Measurements from ENCODE around the gene SMG9.

SMG9 gene

DNA sequence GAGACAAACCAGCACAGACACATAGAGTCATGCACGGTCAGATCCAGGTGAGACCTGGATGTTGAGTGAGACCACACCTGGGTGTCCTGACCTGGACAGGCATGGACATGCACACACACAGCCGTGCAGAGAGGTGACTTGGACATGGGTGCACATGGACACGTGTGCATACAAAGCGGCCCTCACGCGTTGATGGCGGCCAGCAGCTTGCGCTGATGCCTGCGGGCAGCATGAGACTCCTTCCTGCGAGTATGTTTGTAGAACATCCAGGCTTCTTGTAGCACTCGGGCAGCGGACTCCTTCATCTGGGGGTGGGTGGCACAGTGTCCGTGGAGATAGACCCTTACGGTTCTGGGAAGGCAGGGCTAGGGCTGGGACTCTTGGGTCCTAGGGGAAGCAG, 14.5 kb upstream of the SMG9 start:
- CTCF ChIA-PET: interaction anchor here (0.5 to 17.4 kb wide), 9 partner anchors 8 to 214 kb away, joined by 3 to 213 read pairs (median 58); partner anchors contain the start of genes KCNN4 and SMG9
- peaks cover 8% of the 10 kb centered on the region for H3K4me1 ChIP-seq (ENCODE audit: control insufficient read depth, insufficient read depth, low read length)
- POLR2A ChIA-PET: interaction anchor here (1.2 kb wide), 1 partner anchor 443 kb away, joined by 4 read pairs; the partner anchor contains the start of gene ZNF227
- H3K36me3 ChIP-seq (ENCODE audit: control insufficient read depth in 2 of 2, insufficient read depth in 1 of 2, low read length in 2 of 2): no peaks in the 10 kb centered on the region
- H3K27ac ChIP-seq (ENCODE audit: extremely low read depth, low read depth, low read length): no peak overlapping the region
- TF ChIP-seq EGR2 (tag by site-specific recombination; IDR thresholded peaks at IDR 0.05; ENCODE audit: low read depth) (no peak), ZNF629 (tag by site-specific recombination; IDR thresholded peaks at IDR 0.05) (no peak), ZNF274 (IDR thresholded peaks at IDR 0.05; ENCODE audit: low read length) (no peak), ZNF274 (tag by site-specific recombination; IDR thresholded peaks at IDR 0.05; ENCODE audit: borderline replicate concordance) (no peak), ZNF211 (tag by site-specific recombination; IDR thresholded peaks at IDR 0.05; ENCODE audit: low read depth) (no peak), ZNF433 (tag by site-specific recombination; IDR thresholded peaks at IDR 0.05; ENCODE audit: low read depth) (no peak), ZFP69B (tag by site-specific recombination; IDR thresholded peaks at IDR 0.05) (no peak), ZNF747 (tag by site-specific recombination; IDR thresholded peaks at IDR 0.05) (no peak), ZNF112 (tag by site-specific recombination; IDR thresholded peaks at IDR 0.05) (no peak), ZNF121 (tag by site-specific recombination; IDR thresholded peaks at IDR 0.05) (no peak), HOXC10 (CRISPR knock-in tag; IDR thresholded peaks at IDR 0.05) (no peak)
- TF ChIP-seq, protein P1, sequence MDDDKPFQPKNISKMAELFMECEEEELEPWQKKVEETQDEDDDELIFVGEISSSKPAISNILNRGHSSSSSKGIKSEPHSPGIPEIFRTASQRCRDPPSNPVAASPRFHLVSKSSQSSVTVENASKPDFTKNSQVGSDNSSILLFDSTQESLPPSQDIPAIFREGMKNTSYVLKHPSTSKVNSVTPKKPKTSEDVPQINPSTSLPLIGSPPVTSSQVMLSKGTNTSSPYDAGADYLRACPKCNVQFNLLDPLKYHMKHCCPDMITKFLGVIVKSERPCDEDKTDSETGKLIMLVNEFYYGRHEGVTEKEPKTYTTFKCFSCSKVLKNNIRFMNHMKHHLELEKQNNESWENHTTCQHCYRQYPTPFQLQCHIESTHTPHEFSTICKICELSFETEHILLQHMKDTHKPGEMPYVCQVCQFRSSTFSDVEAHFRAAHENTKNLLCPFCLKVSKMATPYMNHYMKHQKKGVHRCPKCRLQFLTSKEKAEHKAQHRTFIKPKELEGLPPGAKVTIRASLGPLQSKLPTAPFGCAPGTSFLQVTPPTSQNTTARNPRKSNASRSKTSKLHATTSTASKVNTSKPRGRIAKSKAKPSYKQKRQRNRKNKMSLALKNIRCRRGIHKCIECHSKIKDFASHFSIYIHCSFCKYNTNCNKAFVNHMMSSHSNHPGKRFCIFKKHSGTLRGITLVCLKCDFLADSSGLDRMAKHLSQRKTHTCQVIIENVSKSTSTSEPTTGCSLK (tag by site-specific recombination; IDR thresholded peaks at IDR 0.05): no peak
- H3K9me3 ChIP-seq (ENCODE audit: control insufficient read depth, insufficient read depth, low read depth, low read length): no peaks in the 10 kb centered on the region
- no peak overlapping the region for H3K4me3 ChIP-seq (ENCODE audit: low read depth, low read length)

DNA sequence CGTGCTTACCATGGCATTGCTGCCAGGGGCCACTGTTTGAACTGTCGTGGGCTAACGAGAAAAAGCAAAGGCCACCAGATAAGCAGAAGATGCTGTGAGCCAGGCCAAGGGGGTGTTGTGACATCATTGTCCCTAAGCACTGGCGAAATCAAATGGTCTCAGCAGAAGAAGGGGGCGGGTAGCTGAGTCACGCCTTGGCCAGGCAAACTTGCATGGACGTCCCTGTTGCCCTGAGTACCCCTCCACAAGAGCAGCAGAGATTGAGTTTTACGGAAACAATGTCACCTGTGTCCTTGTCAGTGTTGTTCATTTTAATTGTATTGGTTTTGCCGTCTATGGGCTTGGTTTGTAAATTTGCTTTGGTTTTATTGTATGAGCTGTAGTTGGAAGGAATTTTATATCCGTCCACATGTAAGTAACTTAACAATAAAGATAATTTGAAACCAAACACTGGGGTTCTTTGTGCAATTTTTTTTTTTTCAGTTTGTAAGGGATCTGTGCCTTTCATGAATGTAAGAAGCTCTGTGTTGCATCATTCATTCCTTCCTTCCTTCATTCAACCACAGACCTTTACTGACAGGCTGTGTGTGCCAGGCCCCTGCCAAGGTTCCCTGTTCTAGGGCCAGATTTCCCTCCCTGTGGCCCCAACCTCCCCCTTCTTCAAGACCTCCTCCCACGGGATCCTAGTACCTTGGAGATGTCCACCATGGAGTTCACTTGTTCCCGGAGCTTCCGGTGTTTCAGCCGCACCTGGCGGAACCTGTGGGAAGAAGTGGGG, 13.7 kb upstream of the SMG9 start:
- 0 out of 2 replicates have a peak, but pooled peaks have one; percentile 43 for TF ChIP-seq ZNF629 (tag by site-specific recombination; IDR thresholded peaks at IDR 0.05)
- no peak for TF ChIP-seq ZNF777 (tag by site-specific recombination; IDR thresholded peaks at IDR 0.05; ENCODE audit: borderline replicate concordance)
- no peak for TF ChIP-seq ZBTB8A (tag by site-specific recombination; IDR thresholded peaks at IDR 0.05)
- TF ChIP-seq EGR2 (tag by site-specific recombination; IDR thresholded peaks at IDR 0.05; ENCODE audit: low read depth): peak; percentile 37
- TF ChIP-seq ZNF24 (tag by site-specific recombination; IDR thresholded peaks at IDR 0.05): peak; percentile 59; the same call in 1 of the 2 replicates
- TF ChIP-seq ZBTB20 (tag by site-specific recombination; IDR thresholded peaks at IDR 0.05): no peak
- TF ChIP-seq ZBTB48 (tag by site-specific recombination; IDR thresholded peaks at IDR 0.05): peak; percentile 73; the same call in 1 of the 2 replicates
- TF ChIP-seq ZFHX2 (tag by site-specific recombination; conservative IDR thresholded peaks at IDR 0.05): peak; percentile 75
- no peak for TF ChIP-seq IKZF3 (tag by site-specific recombination; IDR thresholded peaks at IDR 0.05)
- TF ChIP-seq SP7 (tag by site-specific recombination; IDR thresholded peaks at IDR 0.05): 0 out of 2 replicates have a peak, but pooled peaks have one; percentile 28
- TF ChIP-seq ZNF416 (tag by site-specific recombination; IDR thresholded peaks at IDR 0.05): no peak
- Histone ChIP-seq H3K36me3 (ENCODE audit: control insufficient read depth in 2 of 2, insufficient read depth in 1 of 2, low read length in 2 of 2) (no peaks in the 10 kb centered on the region), H3K4me1 (ENCODE audit: control insufficient read depth, insufficient read depth, low read length) (peaks cover 8% of the 10 kb centered on the region), H3K4me3 (ENCODE audit: low read depth, low read length) (no peak overlapping the region), H3K27ac (ENCODE audit: extremely low read depth, low read depth, low read length) (no peak overlapping the region), H3K9me3 (ENCODE audit: control insufficient read depth, insufficient read depth, low read depth, low read length) (no peaks in the 10 kb centered on the region)
- ChIA-PET POLR2A (interaction anchor here (0.8 to 1.2 kb wide), 2 partner anchors 100 to 444 kb away, joined by 3 to 4 read pairs; partner anchors contain the start of gene ZNF227), CTCF (interaction anchor here (0.5 to 17.4 kb wide), 18 partner anchors 9 to 1523 kb away, joined by 3 to 213 read pairs (median 4); partner anchors contain the start of genes KCNN4, SMG9, ZNF221 and ZNF576)
